Activated CD4-positive, alpha-beta T cell treated with anti-CD3 and anti-CD28 coated beads for 36 hours (primary cell): ENCODE measurements around the gene IL6ST. TPM values are rescaled to one million over a fixed set of nuclear protein-coding genes. Genes with fewer than 3 reads are reported as not detected.
"Not testable (repeated sequence)": the region's sequence is repeated elsewhere in the genome, so short reads cannot be mapped to it uniquely, and the experiment has no call there.

ENCODE experiments used
- ATAC-seq: fragments of 200-7000 bp; cut with Tn5 transposase; one replicate; pipeline ENCODE4 v1.10.0; 2021; ENCODE audit warnings: mild to moderate bottlenecking, moderate library complexity
- CTCF ChIA-PET: fragments of 350-600 bp; sonication (Branson Sonifier 250); formaldehyde crosslinking; loops from one replicate; lab custom pipeline; 2021; ENCODE audit warnings: antibody characterized with exemption; lab: Charles Lee
- POLR2A ChIA-PET: fragments of 350-600 bp; sonication (Branson Sonifier 250); formaldehyde crosslinking; loops from one replicate; lab custom pipeline; 2021; ENCODE audit warnings: antibody characterized with exemption, inconsistent platforms; lab: Charles Lee
- DNase-seq: peaks from one replicate; pipeline ENCODE4 v3.0.0-alpha.2; 2020
- H3K27ac Mint-ChIP-seq: one replicate; pipeline ENCODE4 v1.8.0; 2021; ENCODE audit warnings: mixed read lengths
- H3K27me3 Mint-ChIP-seq: one replicate; pipeline ENCODE4 v1.8.0; 2021; ENCODE audit warnings: mixed read lengths
- H3K36me3 Mint-ChIP-seq: one replicate; pipeline ENCODE4 v1.8.0; 2021; ENCODE audit warnings: low read depth, mixed read lengths
- H3K4me1 Mint-ChIP-seq: one replicate; pipeline ENCODE4 v1.8.0; 2021; ENCODE audit warnings: mixed read lengths
- H3K4me3 Mint-ChIP-seq: one replicate; pipeline ENCODE4 v1.8.0; 2021; ENCODE audit warnings: mild to moderate bottlenecking, moderate library complexity, mixed read lengths
- H3K9me3 Mint-ChIP-seq: one replicate; pipeline ENCODE4 v1.8.0; 2021; ENCODE audit warnings: low read depth, mixed read lengths
- intact Hi-C, 2 experiments: fragments of 100-400 bp; cut with DNase I in 1 of 2; cut with micrococcal nuclease in 1 of 2; formaldehyde crosslinking; loops; one replicate each; pipeline versions ENCODE4 v1.14.2 to v1.15.1; 2022 to 2024; cut with DNase I, micrococcal nuclease
- total RNA-seq, 2 experiments: library from RNA; stranded (reverse); gene quantifications; one replicate each; pipeline ENCODE4 v1.2.3, GENCODE V29; 2021

Gene IL6ST
- total RNA-seq, 2 experiments from 2014 or later = 57.1 to 64.4 TPM

GRCh38 chr5:56004874-56005273 is 10.1 kb upstream of the IL6ST start:
- Mint-ChIP-seq H3K4me1 (peaks cover 33% of the 10 kb centered on the region), H3K27me3 (no peaks in the 10 kb centered on the region), H3K4me3 (no peak overlapping the region), H3K9me3 (peaks cover 13% of the 10 kb centered on the region), H3K27ac (no peak overlapping the region), H3K36me3 (peaks cover 1% of the 10 kb centered on the region)
- DNase-seq (no peak), ATAC-seq (no peak)
- POLR2A ChIA-PET = no interaction called here
- CTCF ChIA-PET = interaction anchor here (0.7 to 1.0 kb wide), 2 partner anchors 52 to 68 kb away, joined by 3 to 5 read pairs; no protein-coding TSS in a partner anchor
- intact Hi-C loops = no loop called here

GRCh38 chr5:56003679-56004078 is 8.9 kb upstream of the IL6ST start:
- Mint-ChIP-seq H3K4me3 (no peak overlapping the region), H3K27ac (no peak overlapping the region), H3K27me3 (no peaks in the 10 kb centered on the region), H3K4me1 (peaks cover 26% of the 10 kb centered on the region), H3K36me3 (peaks cover 1% of the 10 kb centered on the region), H3K9me3 (peaks cover 13% of the 10 kb centered on the region)
- DNase-seq (no peak), ATAC-seq (no peak)
- POLR2A ChIA-PET = no interaction called here
- CTCF ChIA-PET = no interaction called here
- intact Hi-C loops = no loop called here

- Mint-ChIP-seq H3K27me3 (no peaks in the 10 kb centered on the region), H3K36me3 (peaks cover 1% of the 10 kb centered on the region), H3K4me1 (peaks cover 29% of the 10 kb centered on the region), H3K4me3 (no peak overlapping the region), H3K27ac (no peak overlapping the region), H3K9me3 (peaks cover 13% of the 10 kb centered on the region)
- ChIA-PET POLR2A (no interaction called here), CTCF (interaction anchor here (0.8 kb wide), 2 partner anchors 22 to 110 kb away, joined by 3 read pairs; no protein-coding TSS in a partner anchor)
- intact Hi-C loops = no loop called here
- ATAC-seq = no peak
- no peak for DNase-seq
Measured at GRCh38 chr5:56003179-56003578, 8.4 kb upstream of the IL6ST start.

- peaks cover 4% of the 10 kb centered on the region for H3K36me3 Mint-ChIP-seq
- peaks cover 38% of the 10 kb centered on the region for H3K4me1 Mint-ChIP-seq
- no peak overlapping the region for H3K4me3 Mint-ChIP-seq
- DNase-seq = no peak
- POLR2A ChIA-PET = interaction anchor here (0.7 kb wide), 1 partner anchor 26 kb away, joined by 5 read pairs; no protein-coding TSS in a partner anchor
- CTCF ChIA-PET = interaction anchor here (0.6 to 1.1 kb wide), 3 partner anchors 19 to 159 kb away, joined by 3 to 4 read pairs (median 3); no protein-coding TSS in a partner anchor
- intact Hi-C loops = no loop called here
- H3K27ac Mint-ChIP-seq = no peak overlapping the region
- peaks cover 13% of the 10 kb centered on the region for H3K9me3 Mint-ChIP-seq
- H3K27me3 Mint-ChIP-seq = no peaks in the 10 kb centered on the region
- no peak for ATAC-seq
Measured at GRCh38 chr5:56002303-56002702, 7.5 kb upstream of the IL6ST start.

GRCh38 chr5:56000221-56000620 is 5.5 kb upstream of the IL6ST start:
- H3K27ac Mint-ChIP-seq, ATAC-seq, H3K27me3 Mint-ChIP-seq, POLR2A ChIA-PET, intact Hi-C loops, DNase-seq, H3K4me3 Mint-ChIP-seq, H3K36me3 Mint-ChIP-seq: not testable (repeated sequence)
- CTCF ChIA-PET = interaction anchor here (1.7 kb wide), 1 partner anchor 30 kb away, joined by 3 read pairs; no protein-coding TSS in a partner anchor
- peaks cover 40% of the 10 kb centered on the region for H3K4me1 Mint-ChIP-seq
- H3K9me3 Mint-ChIP-seq = peaks cover 13% of the 10 kb centered on the region

GRCh38 chr5:55998966-55999365 is 4.2 kb upstream of the IL6ST start:
- DNase-seq (no peak), ATAC-seq (no peak)
- peaks cover 34% of the 10 kb centered on the region for H3K4me1 Mint-ChIP-seq
- H3K9me3 Mint-ChIP-seq = peaks cover 13% of the 10 kb centered on the region
- no peak overlapping the region for H3K4me3 Mint-ChIP-seq
- ChIA-PET POLR2A (no interaction called here), CTCF (interaction anchor here (0.9 to 2.1 kb wide), 2 partner anchors 13 to 60 kb away, joined by 3 to 6 read pairs; no protein-coding TSS in a partner anchor)
- no peaks in the 10 kb centered on the region for H3K27me3 Mint-ChIP-seq
- H3K27ac Mint-ChIP-seq = no peak overlapping the region
- intact Hi-C loops = loop anchor here (5.0 to 10.0 kb wide), 4 partner anchors 93 to 1176 kb away; partner anchors contain the start of gene GPBP1 (in 1 of the 2)
- peaks cover 7% of the 10 kb centered on the region for H3K36me3 Mint-ChIP-seq

- H3K4me1 Mint-ChIP-seq = peaks cover 31% of the 10 kb centered on the region
- peak; percentile 20 for ATAC-seq
- ChIA-PET POLR2A (no interaction called here), CTCF (interaction anchor here (0.6 to 2.1 kb wide), 3 partner anchors 14 to 202 kb away, joined by 3 to 6 read pairs (median 3); no protein-coding TSS in a partner anchor)
- H3K27me3 Mint-ChIP-seq = no peaks in the 10 kb centered on the region
- H3K9me3 Mint-ChIP-seq = peaks cover 9% of the 10 kb centered on the region
- peak; percentile 48 for DNase-seq
- H3K36me3 Mint-ChIP-seq = peaks cover 11% of the 10 kb centered on the region
- H3K27ac Mint-ChIP-seq = peak overlapping the region; percentile 60
- intact Hi-C loops = loop anchor here (5.0 to 10.0 kb wide), 4 partner anchors 94 to 1177 kb away; partner anchors contain the start of gene GPBP1 (in 1 of the 2)
- no peak overlapping the region for H3K4me3 Mint-ChIP-seq
Measured at GRCh38 chr5:55997742-55998351, 3.1 kb upstream of the IL6ST start.

- ATAC-seq = peak; percentile 90
- Mint-ChIP-seq H3K9me3 (peaks cover 5% of the 10 kb centered on the region), H3K27ac (peak overlapping the region; percentile 92), H3K27me3 (no peaks in the 10 kb centered on the region), H3K36me3 (peaks cover 32% of the 10 kb centered on the region), H3K4me1 (peaks cover 55% of the 10 kb centered on the region), H3K4me3 (peak overlapping the region; percentile 86)
- intact Hi-C loops = loop anchor here (1.0 to 10.0 kb wide), 19 partner anchors 17 to 1180 kb away; partner anchors contain the start of genes GPBP1 (in 2 of the 2), DHX29 (in 1 of the 2), MAP3K1 (in 1 of the 2) and MTREX (in 1 of the 2)
- CTCF ChIA-PET = interaction anchor here (0.5 to 1.6 kb wide), 5 partner anchors 72 to 206 kb away, joined by 3 to 7 read pairs (median 3); no protein-coding TSS in a partner anchor
- DNase-seq = peak; percentile 98
- POLR2A ChIA-PET = interaction anchor here (0.6 to 1.5 kb wide), 9 partner anchors 17 to 485 kb away, joined by 3 to 7 read pairs (median 4); no protein-coding TSS in a partner anchor
Measured at GRCh38 chr5:55994998-55995914, 493 bp upstream of the IL6ST start.

GRCh38 chr5:55993731-55994494 is 850 bp downstream of the IL6ST start:
- Mint-ChIP-seq H3K27ac (peak overlapping the region; percentile 97), H3K27me3 (no peaks in the 10 kb centered on the region), H3K36me3 (peaks cover 36% of the 10 kb centered on the region), H3K9me3 (peaks cover 5% of the 10 kb centered on the region), H3K4me1 (peaks cover 68% of the 10 kb centered on the region), H3K4me3 (peak overlapping the region; percentile 86)
- no peak for DNase-seq
- no peak for ATAC-seq
- ChIA-PET POLR2A (interaction anchor here (0.6 to 1.1 kb wide), 4 partner anchors 101 to 336 kb away, joined by 3 to 6 read pairs (median 3); no protein-coding TSS in a partner anchor), CTCF (interaction anchor here (1.5 to 1.6 kb wide), 2 partner anchors 16 to 207 kb away, joined by 7 read pairs; no protein-coding TSS in a partner anchor)
- intact Hi-C loops = loop anchor here (1.0 to 10.0 kb wide), 14 partner anchors 15 to 1181 kb away; partner anchors contain the start of genes GPBP1 (in 2 of the 2), DHX29 (in 1 of the 2) and MTREX (in 1 of the 2)

- ATAC-seq (no peak), DNase-seq (peak; percentile 29)
- CTCF ChIA-PET = interaction anchor here (0.7 to 1.5 kb wide), 3 partner anchors 12 to 56 kb away, joined by 3 to 7 read pairs (median 4); no protein-coding TSS in a partner anchor
- POLR2A ChIA-PET = no interaction called here
- H3K9me3 Mint-ChIP-seq = peaks cover 5% of the 10 kb centered on the region
- H3K27me3 Mint-ChIP-seq = no peaks in the 10 kb centered on the region
- intact Hi-C loops = loop anchor here (2.0 to 10.0 kb wide), 7 partner anchors 14 to 1182 kb away; partner anchors contain the start of gene GPBP1 (in 1 of the 2)
- H3K36me3 Mint-ChIP-seq = peaks cover 42% of the 10 kb centered on the region
- peak overlapping the region; percentile 86 for H3K4me3 Mint-ChIP-seq
- H3K27ac Mint-ChIP-seq = peak overlapping the region; percentile 97
- H3K4me1 Mint-ChIP-seq = peaks cover 70% of the 10 kb centered on the region
Measured at GRCh38 chr5:55993013-55993412, 1.8 kb downstream of the IL6ST start.
